ENCODE measurements around the gene CHTF18.

The CHTF18 gene

GRCh38 chr16:792221-792995, 4.0 kb downstream of the CHTF18 start:
- in situ Hi-C loops (cut with HindIII; ENCODE audit: low sequenced_read_pairs): no loop called here
- H3K4me3 ChIP-seq (ENCODE audit: low read depth, low read length): no peak overlapping the region
- no peak for TF ChIP-seq CTCF (IDR thresholded peaks at IDR 0.05; ENCODE audit: low read depth, low read length)

GRCh38 chr16:793414-793813, 5.0 kb downstream of the CHTF18 start:
- no peak for TF ChIP-seq CTCF (IDR thresholded peaks at IDR 0.05; ENCODE audit: low read depth, low read length)
- in situ Hi-C loops (cut with HindIII; ENCODE audit: low sequenced_read_pairs): no loop called here
- no peak for DNase-seq (ENCODE audit: low read depth, low spot score)

More at GRCh38 chr16:792221-792995, 4.0 kb downstream of the CHTF18 start:
- DNase-seq (ENCODE audit: low read depth, low spot score): no peak

GRCh38 chr16:794091-794822, 5.8 kb downstream of the CHTF18 start:
- no peak for DNase-seq (ENCODE audit: low read depth, low spot score)
- in situ Hi-C loops (cut with HindIII; ENCODE audit: low sequenced_read_pairs): no loop called here
- TF ChIP-seq CTCF (IDR thresholded peaks at IDR 0.05; ENCODE audit: low read depth, low read length): no peak
- H3K4me3 ChIP-seq (ENCODE audit: low read depth, low read length): no peak overlapping the region

More at GRCh38 chr16:793414-793813, 5.0 kb downstream of the CHTF18 start:
- no peak overlapping the region for H3K4me3 ChIP-seq (ENCODE audit: low read depth, low read length)

GRCh38 chr16:794853-795466, 6.5 kb downstream of the CHTF18 start:
- in situ Hi-C loops (cut with HindIII; ENCODE audit: low sequenced_read_pairs): no loop called here
- H3K4me3 ChIP-seq (ENCODE audit: low read depth, low read length): no peak overlapping the region
- TF ChIP-seq CTCF (IDR thresholded peaks at IDR 0.05; ENCODE audit: low read depth, low read length): no peak
- DNase-seq (ENCODE audit: low read depth, low spot score): no peak

- no peak overlapping the region for H3K4me3 ChIP-seq (ENCODE audit: low read depth, low read length)
- in situ Hi-C loops (cut with HindIII; ENCODE audit: low sequenced_read_pairs): no loop called here
Measured at GRCh38 chr16:795580-796229, 7.3 kb downstream of the CHTF18 start.

More at GRCh38 chr16:795580-796229, 7.3 kb downstream of the CHTF18 start:
- no peak for TF ChIP-seq CTCF (IDR thresholded peaks at IDR 0.05; ENCODE audit: low read depth, low read length)
- no peak for DNase-seq (ENCODE audit: low read depth, low spot score)
